RWPE2 (cell line): ENCODE results near the gene SCN4B.

ENCODE experiments used
- ATAC-seq: fragments of 200-7000 bp; cut with Tn5 transposase; 3 replicates; pipeline ENCODE4 v1.9.1; 2021; ENCODE audit warnings: low read depth
- DNase-seq: peaks from one replicate; pipeline ENCODE4 v3.0.0-alpha.2; 2020; ENCODE audit warnings: low spot score
- H3K27ac ChIP-seq: fragments of 450-650 bp; 2 replicates; pipeline ENCODE4 v1.5.1; 2017; ENCODE audit warnings: mild to moderate bottlenecking; ENCODE audit not compliant: poor library complexity, severe bottlenecking
- H3K27me3 ChIP-seq: fragments of 250-450 bp; sonication (Bioruptor Pico); 2 replicates; pipeline ENCODE4 v1.5.1; 2021; ENCODE audit warnings: mild to moderate bottlenecking, moderate library complexity; ENCODE audit not compliant: insufficient read depth, poor library complexity, severe bottlenecking
- H3K36me3 ChIP-seq: fragments of 250-450 bp; sonication (Bioruptor Pico); 2 replicates; pipeline ENCODE4 v1.5.1; 2020; ENCODE audit warnings: low read depth, mild to moderate bottlenecking, moderate library complexity
- H3K4me1 ChIP-seq: fragments of 250-450 bp; sonication (Bioruptor Pico); 2 replicates; pipeline ENCODE4 v1.5.1; 2021; ENCODE audit warnings: mild to moderate bottlenecking, moderate library complexity; ENCODE audit not compliant: insufficient read depth, poor library complexity, severe bottlenecking
- H3K4me3 ChIP-seq: fragments of 250-450 bp; sonication (Bioruptor Pico); 2 replicates; pipeline ENCODE4 v1.5.1; 2021; ENCODE audit warnings: mild to moderate bottlenecking, moderate library complexity; ENCODE audit not compliant: severe bottlenecking
- H3K9me3 ChIP-seq: fragments of 250-450 bp; sonication (Bioruptor Pico); 2 replicates; pipeline ENCODE4 v1.5.1; 2021; ENCODE audit warnings: mild to moderate bottlenecking, moderate library complexity; ENCODE audit not compliant: severe bottlenecking
- CTCF ChIP-seq: fragments of 450-650 bp; IDR thresholded peaks from one replicate; pipeline ENCODE4 v1.5.1; 2017; ENCODE audit warnings: mild to moderate bottlenecking, moderate library complexity; ENCODE audit not compliant: poor library complexity, severe bottlenecking

SCN4B gene

GRCh38 chr11:118115048-118115447 lies 37.6 kb downstream of the SCN4B start:
- no peaks in the 10 kb centered on the region for H3K27me3 ChIP-seq
- TF ChIP-seq CTCF = no peak

GRCh38 chr11:118114266-118114665 lies 38.4 kb downstream of the SCN4B start:
- no peaks in the 10 kb centered on the region for H3K27me3 ChIP-seq
- TF ChIP-seq CTCF = no peak

More at GRCh38 chr11:118115048-118115447, 37.6 kb downstream of the SCN4B start:
- H3K36me3 ChIP-seq = no peaks in the 10 kb centered on the region
- no peaks in the 10 kb centered on the region for H3K4me1 ChIP-seq
- H3K9me3 ChIP-seq = no peaks in the 10 kb centered on the region
- DNase-seq (no peak), ATAC-seq (no peak)
- H3K27ac ChIP-seq = no peak overlapping the region
- no peak overlapping the region for H3K4me3 ChIP-seq

GRCh38 chr11:118112711-118113430 lies 39.8 kb downstream of the SCN4B start:
- Histone ChIP-seq H3K4me1 (no peaks in the 10 kb centered on the region), H3K36me3 (no peaks in the 10 kb centered on the region), H3K27ac (no peak overlapping the region), H3K9me3 (no peaks in the 10 kb centered on the region), H3K4me3 (no peak overlapping the region), H3K27me3 (no peaks in the 10 kb centered on the region)
- DNase-seq (no peak), ATAC-seq (no peak)
- no peak for TF ChIP-seq CTCF

More at GRCh38 chr11:118114266-118114665, 38.4 kb downstream of the SCN4B start:
- no peaks in the 10 kb centered on the region for H3K4me1 ChIP-seq
- H3K9me3 ChIP-seq = no peaks in the 10 kb centered on the region
- H3K27ac ChIP-seq = no peak overlapping the region
- no peaks in the 10 kb centered on the region for H3K36me3 ChIP-seq
- DNase-seq = no peak
- H3K4me3 ChIP-seq = no peak overlapping the region
- no peak for ATAC-seq

GRCh38 chr11:118111744-118112035 lies 40.9 kb downstream of the SCN4B start:
- Histone ChIP-seq H3K36me3 (no peaks in the 10 kb centered on the region), H3K9me3 (no peaks in the 10 kb centered on the region), H3K27ac (no peak overlapping the region), H3K4me1 (no peaks in the 10 kb centered on the region), H3K4me3 (no peak overlapping the region), H3K27me3 (no peaks in the 10 kb centered on the region)
- no peak for ATAC-seq
- DNase-seq = no peak
- TF ChIP-seq CTCF = no peak

- Histone ChIP-seq H3K27me3 (no peaks in the 10 kb centered on the region), H3K9me3 (no peaks in the 10 kb centered on the region), H3K36me3 (no peaks in the 10 kb centered on the region), H3K4me3 (no peak overlapping the region), H3K27ac (no peak overlapping the region), H3K4me1 (no peaks in the 10 kb centered on the region)
- ATAC-seq = no peak
- no peak for DNase-seq
- TF ChIP-seq CTCF = no peak
These were observed 41.4 kb downstream of the SCN4B start for GRCh38 chr11:118111019-118111743.
